Measurements from ENCODE around the gene LNPK. TPM values are rescaled to one million over a fixed set of nuclear protein-coding genes. Genes with fewer than 3 reads are reported as not detected.

Gene LNPK
- total RNA-seq, 2 experiments from 2014 or later: 18.0 to 38.3 TPM

GRCh38 chr2:175879679-175880078 is 122.4 kb downstream of the LNPK start:
- Histone ChIP-seq H2AFZ (ENCODE audit: low read length) (no peak overlapping the region), H4K20me1 (ENCODE audit: insufficient read depth, low read length) (no peaks in the 10 kb centered on the region), H3K9me2 (ENCODE audit: insufficient read depth, low read length) (no peaks in the 10 kb centered on the region), H3K79me2 (ENCODE audit: insufficient read depth, low read depth, low read length) (no peaks in the 10 kb centered on the region), H3K36me3 (ENCODE audit: insufficient read depth, low read length) (no peaks in the 10 kb centered on the region), H3K4me3 (ENCODE audit: low read depth, low read length, poor library complexity, severe bottlenecking) (no peak overlapping the region), H3K9me3 (ENCODE audit: low read length) (no peaks in the 10 kb centered on the region), H3K27ac (ENCODE audit: low read depth, low read length, poor library complexity, severe bottlenecking) (no peak overlapping the region), H3K4me1 (ENCODE audit: insufficient read depth, low read length, poor library complexity, severe bottlenecking) (no peaks in the 10 kb centered on the region), H3K4me2 (ENCODE audit: low read length) (no peak overlapping the region)
- intact Hi-C loops (cut with micrococcal nuclease; ENCODE audit: unreplicated experiment): no loop called here
- no peak for TF ChIP-seq CTCF (conservative IDR thresholded peaks at IDR 0.05; ENCODE audit: low read length)
- TF ChIP-seq EZH2phosphoT487 (IDR thresholded peaks at IDR 0.05; ENCODE audit: borderline replicate concordance, low read depth, low read length): no peak
- BruUV-seq (replicated peaks): no TSS peak
- no peak for DNase-seq (ENCODE audit: low spot score)
- CTCF ChIA-PET (ENCODE audit: unreplicated experiment): no interaction called here
- POLR2A ChIA-PET: no interaction called here

DNA sequence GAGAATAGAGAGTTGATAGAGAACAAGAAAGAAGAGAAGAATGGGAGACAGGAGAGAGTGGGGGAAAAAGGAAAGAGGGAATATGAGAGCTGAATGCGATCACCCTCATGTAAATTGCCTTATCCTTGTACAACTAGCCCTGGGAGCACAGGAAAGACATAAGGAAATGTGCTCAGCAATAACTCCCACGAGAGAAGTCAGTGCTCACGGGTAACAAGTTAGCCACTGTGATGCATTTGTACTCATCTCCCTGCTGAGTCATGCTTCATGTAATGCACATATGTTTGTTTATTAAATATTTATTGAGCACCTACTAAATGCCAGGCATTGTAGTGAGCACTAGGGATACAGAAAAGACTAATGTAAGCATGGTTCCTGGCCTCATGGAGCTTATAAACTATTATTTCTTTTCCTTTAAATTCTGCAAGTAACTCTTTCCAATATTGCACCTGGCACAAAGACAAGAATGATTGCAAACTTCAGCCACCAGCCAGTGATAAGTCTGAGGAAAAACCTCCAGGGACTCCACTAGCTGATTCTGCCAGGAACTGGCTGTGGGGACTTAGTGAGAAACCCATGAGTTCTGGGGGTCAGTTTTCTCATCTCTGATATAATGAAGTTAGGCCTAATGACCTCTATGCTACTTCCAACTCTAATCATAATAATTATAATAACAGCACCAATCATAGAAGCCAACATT is 124.1 kb downstream of the LNPK start:
- Histone ChIP-seq H3K27ac (ENCODE audit: low read depth, low read length, poor library complexity, severe bottlenecking) (no peak overlapping the region), H3K36me3 (ENCODE audit: insufficient read depth, low read length) (no peaks in the 10 kb centered on the region), H3K4me3 (ENCODE audit: low read depth, low read length, poor library complexity, severe bottlenecking) (no peak overlapping the region), H3K4me1 (ENCODE audit: insufficient read depth, low read length, poor library complexity, severe bottlenecking) (no peaks in the 10 kb centered on the region), H4K20me1 (ENCODE audit: insufficient read depth, low read length) (no peaks in the 10 kb centered on the region), H3K9me3 (ENCODE audit: low read length) (no peaks in the 10 kb centered on the region), H3K9me2 (ENCODE audit: insufficient read depth, low read length) (no peaks in the 10 kb centered on the region), H3K79me2 (ENCODE audit: insufficient read depth, low read depth, low read length) (no peaks in the 10 kb centered on the region), H3K4me2 (ENCODE audit: low read length) (no peak overlapping the region), H2AFZ (ENCODE audit: low read length) (no peak overlapping the region)
- POLR2A ChIA-PET: interaction anchor here (0.7 kb wide), 2 partner anchors 14 to 356 kb away, joined by 3 read pairs; no protein-coding TSS in a partner anchor
- TF ChIP-seq CTCF (conservative IDR thresholded peaks at IDR 0.05; ENCODE audit: low read length) (no peak), EZH2phosphoT487 (IDR thresholded peaks at IDR 0.05; ENCODE audit: borderline replicate concordance, low read depth, low read length) (no peak)
- no peak for DNase-seq (ENCODE audit: low spot score)
- BruUV-seq (replicated peaks): no TSS peak
- intact Hi-C loops (cut with micrococcal nuclease; ENCODE audit: unreplicated experiment): no loop called here
- CTCF ChIA-PET (ENCODE audit: unreplicated experiment): no interaction called here

GRCh38 chr2:175874291-175874690 is 127.8 kb downstream of the LNPK start:
- intact Hi-C loops (cut with micrococcal nuclease; ENCODE audit: unreplicated experiment): no loop called here
- DNase-seq (ENCODE audit: low spot score): no peak
- TF ChIP-seq CTCF (conservative IDR thresholded peaks at IDR 0.05; ENCODE audit: low read length) (no peak), EZH2phosphoT487 (IDR thresholded peaks at IDR 0.05; ENCODE audit: borderline replicate concordance, low read depth, low read length) (no peak)
- CTCF ChIA-PET (ENCODE audit: unreplicated experiment): no interaction called here
- Histone ChIP-seq H3K9me2 (ENCODE audit: insufficient read depth, low read length) (no peaks in the 10 kb centered on the region), H3K79me2 (ENCODE audit: insufficient read depth, low read depth, low read length) (no peaks in the 10 kb centered on the region), H2AFZ (ENCODE audit: low read length) (no peak overlapping the region), H3K4me1 (ENCODE audit: insufficient read depth, low read length, poor library complexity, severe bottlenecking) (no peaks in the 10 kb centered on the region), H3K9me3 (ENCODE audit: low read length) (no peaks in the 10 kb centered on the region), H3K36me3 (ENCODE audit: insufficient read depth, low read length) (no peaks in the 10 kb centered on the region), H3K27ac (ENCODE audit: low read depth, low read length, poor library complexity, severe bottlenecking) (no peak overlapping the region), H3K4me2 (ENCODE audit: low read length) (no peak overlapping the region), H4K20me1 (ENCODE audit: insufficient read depth, low read length) (no peaks in the 10 kb centered on the region), H3K4me3 (ENCODE audit: low read depth, low read length, poor library complexity, severe bottlenecking) (no peak overlapping the region)
- POLR2A ChIA-PET: interaction anchor here (1.2 kb wide), 1 partner anchor 16 kb away, joined by 4 read pairs; no protein-coding TSS in a partner anchor
- no TSS peak for BruUV-seq (replicated peaks)

All from OCI-LY7 (cell line).